Heart left ventricle (tissue), 13 donors: ENCODE results near the gene SAMD4B.

Source experiments
- POLR2A ChIP-seq, 2 donors: fragments of 450-650 bp; IDR thresholded peaks; one replicate each; pipeline ENCODE4 v1.6.1; 2017; ENCODE audit warnings: antibody characterized with exemption in 2 of 2, mild to moderate bottlenecking in 2 of 2, moderate library complexity in 2 of 2
- TF ChIP-seq, protein P1 (sequence below), 12 donors: fragments of 200-600 bp; sonication (generic) in 4 of 12; IDR thresholded peaks; one replicate each; pipeline versions ENCODE4 v1.5.0 to v1.8.0; 2018 to 2022; ENCODE audit warnings: antibody characterized with exemption in 12 of 12, mild to moderate bottlenecking in 5 of 12
- donor health status: ischemic (EF 13 %, LVEDD 7.1; RV severe dilation, severe dysfunction).
- donor health status: DM: no; HTN: yes; CAD: no.
- donor health status: DM: no; HTN: no; CAD: no.
- donor health status: ischemic (EF 25% LVEDD 6.9; RV normal size, moderate dysfunction).
- donor health status: ischemic (EF 25% LVEDD 5.7; RV mildly dilated, moderate dysfunction).
- donor health status: ischemic (EF 35%, LVEDD 5.7; RV mildly dilated, moderate dysfunction).
- donor health status: nonischemic (EF 11% LVEDD 7.7; RV severe dilation, severe dysfunction).
- donor health status: DM: yes; HTN: yes; CAD: no.
- donor health status: PGD.
- donor health status: ischemic (EF 29% LVEDD 5.4; RV normal size, mild dysfunction).
- donor health status: nonischemic (EF 23%, LVEDD 6.1; RV moderate dilation, normal function).

DNA sequence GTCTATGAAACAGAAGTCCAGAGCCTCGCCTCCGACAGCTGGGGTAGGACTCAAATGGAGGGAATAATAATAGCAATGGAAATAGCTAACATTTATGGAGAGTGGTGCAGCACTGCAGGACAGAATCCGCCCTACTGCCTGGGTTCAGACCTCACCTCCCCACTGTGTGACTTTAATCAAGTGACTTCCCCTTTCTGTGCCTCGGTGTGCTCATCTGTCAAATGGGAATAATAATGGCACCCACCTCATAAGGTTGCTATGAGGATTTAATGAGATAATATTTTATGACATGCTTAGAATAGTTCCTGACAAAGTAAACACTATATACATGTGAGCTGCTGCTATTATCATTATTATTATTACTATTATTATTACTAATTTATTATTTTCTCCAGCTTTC, 24.7 kb upstream of the SAMD4B start:
- TF ChIP-seq, protein P1, sequence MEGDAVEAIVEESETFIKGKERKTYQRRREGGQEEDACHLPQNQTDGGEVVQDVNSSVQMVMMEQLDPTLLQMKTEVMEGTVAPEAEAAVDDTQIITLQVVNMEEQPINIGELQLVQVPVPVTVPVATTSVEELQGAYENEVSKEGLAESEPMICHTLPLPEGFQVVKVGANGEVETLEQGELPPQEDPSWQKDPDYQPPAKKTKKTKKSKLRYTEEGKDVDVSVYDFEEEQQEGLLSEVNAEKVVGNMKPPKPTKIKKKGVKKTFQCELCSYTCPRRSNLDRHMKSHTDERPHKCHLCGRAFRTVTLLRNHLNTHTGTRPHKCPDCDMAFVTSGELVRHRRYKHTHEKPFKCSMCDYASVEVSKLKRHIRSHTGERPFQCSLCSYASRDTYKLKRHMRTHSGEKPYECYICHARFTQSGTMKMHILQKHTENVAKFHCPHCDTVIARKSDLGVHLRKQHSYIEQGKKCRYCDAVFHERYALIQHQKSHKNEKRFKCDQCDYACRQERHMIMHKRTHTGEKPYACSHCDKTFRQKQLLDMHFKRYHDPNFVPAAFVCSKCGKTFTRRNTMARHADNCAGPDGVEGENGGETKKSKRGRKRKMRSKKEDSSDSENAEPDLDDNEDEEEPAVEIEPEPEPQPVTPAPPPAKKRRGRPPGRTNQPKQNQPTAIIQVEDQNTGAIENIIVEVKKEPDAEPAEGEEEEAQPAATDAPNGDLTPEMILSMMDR (IDR thresholded peaks at IDR 0.05), result no peak
- TF ChIP-seq POLR2A (IDR thresholded peaks at IDR 0.05), result no peak
